HepG2 (cell line): ENCODE data around the gene TMX2. TPM values are rescaled to one million over a fixed set of nuclear protein-coding genes. Genes with fewer than 3 reads are reported as not detected.

Source experiments
- AGO2 ChIP-seq: fragments of 200-400 bp; formaldehyde crosslinking; optimal IDR thresholded peaks from 2 replicates; pipeline ENCODE3; 2017; ENCODE audit warnings: mild to moderate bottlenecking, low read depth, low read length, moderate library complexity
- ARID4A ChIP-seq: sonication (generic); formaldehyde crosslinking; IDR thresholded peaks from 2 replicates; pipeline ENCODE4 v1.5.0; 2020; ENCODE audit warnings: mild to moderate bottlenecking, missing genetic modification reagents, borderline replicate concordance
- ATF7 ChIP-seq, 2 experiments: fragments of 450-650 bp in 1 of 2; sonication (generic) in 1 of 2; formaldehyde crosslinking in 1 of 2; IDR thresholded peaks; 2 replicates each; pipeline versions ENCODE4 v1.4.0 to v1.6.1; 2016 to 2020; ENCODE audit warnings: antibody characterized with exemption in 1 of 2, mild to moderate bottlenecking in 1 of 2, missing genetic modification reagents in 1 of 2
- EHMT2 ChIP-seq: fragments of 200-600 bp; sonication (generic); IDR thresholded peaks from 2 replicates; pipeline ENCODE4 v1.7.0; 2017; ENCODE audit warnings: antibody characterized with exemption, low read depth, low read length, borderline replicate concordance
- IRF1 ChIP-seq: sonication (generic); formaldehyde crosslinking; IDR thresholded peaks from 2 replicates; pipeline ENCODE4 v1.4.0; 2020; ENCODE audit warnings: low read depth, mild to moderate bottlenecking, missing genetic modification reagents
- MTA3 ChIP-seq: sonication (generic); formaldehyde crosslinking; IDR thresholded peaks from 2 replicates; pipeline ENCODE4 v1.4.0; 2020; ENCODE audit warnings: missing genetic modification reagents
- NFYB ChIP-seq: sonication (generic); formaldehyde crosslinking; IDR thresholded peaks from 2 replicates; pipeline ENCODE4 v1.4.0; 2020; ENCODE audit warnings: missing genetic modification reagents
- SAFB2 ChIP-seq: sonication (generic); formaldehyde crosslinking; IDR thresholded peaks from 2 replicates; pipeline ENCODE4 v1.5.1; 2020; ENCODE audit warnings: missing genetic modification reagents, low read depth, mild to moderate bottlenecking, borderline replicate concordance
- SP140L ChIP-seq: sonication (generic); formaldehyde crosslinking; IDR thresholded peaks from 2 replicates; pipeline ENCODE4 v1.4.0; 2020; ENCODE audit warnings: missing genetic modification reagents, borderline replicate concordance
- ZBED4 ChIP-seq: sonication (generic); formaldehyde crosslinking; IDR thresholded peaks from 2 replicates; pipeline ENCODE4 v1.4.0; 2020; ENCODE audit warnings: missing genetic modification reagents, borderline replicate concordance
- ZNF235 ChIP-seq: sonication (generic); formaldehyde crosslinking; IDR thresholded peaks from 2 replicates; pipeline ENCODE4 v1.8.1; 2023; ENCODE audit warnings: mild to moderate bottlenecking, missing genetic modification reagents, borderline replicate concordance
- ZNF317 ChIP-seq: sonication (generic); formaldehyde crosslinking; IDR thresholded peaks from 2 replicates; pipeline ENCODE4 v1.5.0; 2020; ENCODE audit warnings: mild to moderate bottlenecking, missing genetic modification reagents
- ZNF691 ChIP-seq: sonication (generic); formaldehyde crosslinking; IDR thresholded peaks from 2 replicates; pipeline ENCODE4 v1.4.0; 2020; ENCODE audit warnings: missing genetic modification reagents, low read depth, mild to moderate bottlenecking, borderline replicate concordance
- ZNF709 ChIP-seq: sonication (generic); formaldehyde crosslinking; IDR thresholded peaks from 2 replicates; pipeline ENCODE4 v1.5.0; 2020; ENCODE audit warnings: mild to moderate bottlenecking, missing genetic modification reagents
- ZNF784 ChIP-seq: sonication (generic); formaldehyde crosslinking; IDR thresholded peaks from 2 replicates; pipeline ENCODE4 v1.5.1; 2020; ENCODE audit warnings: missing genetic modification reagents, mild to moderate bottlenecking, borderline replicate concordance
- ZNF841 ChIP-seq: sonication (generic); formaldehyde crosslinking; IDR thresholded peaks from 2 replicates; pipeline ENCODE4 v1.8.1; 2023; ENCODE audit warnings: missing genetic modification reagents, borderline replicate concordance
- polyA plus RNA-seq, 8 experiments: library from polyadenylated mRNA; depleted of rRNA in 3 of 8; stranded (reverse) in 7 of 8; unstranded in 1 of 8; fragments of >200 nt; fragmentation: Illumina TruSeq in 4 of 8; extraction: Trizol in 4 of 8; gene quantifications; 2 replicates each; pipeline versions ENCODE4 v1.2.1 to v1.2.3, GENCODE V29; 2011 to 2016; ENCODE audit warnings: low read depth in 4 of 8, missing spikeins in 1 of 8, mixed read lengths in 1 of 8; ENCODE audit not compliant: insufficient read depth in 1 of 8
- total RNA-seq, 5 experiments: library from RNA; depleted of rRNA; stranded (reverse); fragments of >200 nt; fragmentation: Illumina TruSeq; extraction: Trizol; gene quantifications; 2 replicates each; pipeline ENCODE4 v1.2.3, GENCODE V29; 2016; ENCODE audit warnings: low read depth in 1 of 5

Gene TMX2
- total and polyA plus RNA-seq, 2 of the 13 experiments (the other 11 are each of a cell fraction or from before 2014, with no cell fraction given) = 84.5 to 129 TPM

GRCh38 chr11:57761301-57762234, 49.2 kb downstream of the TMX2 start, which contains the start of gene CTNND1 (continued):
- TF ChIP-seq ZNF841 (CRISPR knock-in tag) (no peak), ZNF235 (no peak), ZNF784 (no peak), ATF7 (IDR thresholded peaks at IDR 0.05) (peak; percentile 54), ATF7 (CRISPR knock-in tag; IDR thresholded peaks at IDR 0.05) (peak; percentile 81; the same call in 1 of the 2 replicates), AGO2 (no peak), SP140L (no peak), NFYB (peak; percentile 90), ZNF709 (no peak), IRF1 (CRISPR knock-in tag) (no peak), EHMT2 (no peak), ZNF317 (CRISPR knock-in tag) (0 out of 2 replicates have a peak, but pooled peaks have one; percentile 37), ZNF691 (CRISPR knock-in tag) (no peak), ARID4A (CRISPR knock-in tag) (no peak; the same call in 1 of the 2 replicates), ZBED4 (CRISPR knock-in tag) (no peak), MTA3 (CRISPR knock-in tag) (no peak), SAFB2 (CRISPR knock-in tag) (no peak)
